Common myeloid progenitor, CD34-positive (primary cell): ENCODE results near the gene IQCE.

ENCODE experiments used
- CTCF ChIA-PET: fragments of 350-600 bp; sonication (Branson Sonifier 250); formaldehyde crosslinking; loops from one replicate; lab custom pipeline; 2021; ENCODE audit warnings: antibody characterized with exemption; lab: Charles Lee
- POLR2A ChIA-PET: fragments of 350-600 bp; sonication (Branson Sonifier 250); formaldehyde crosslinking; loops from one replicate; lab custom pipeline; 2021; ENCODE audit warnings: antibody characterized with exemption; lab: Charles Lee
- DNase-seq, 3 donors: peaks; one replicate each; pipeline versions ENCODE4 v3.0.0 to v3.0.0-alpha.2; 2013
- H3K27ac ChIP-seq, 2 experiments: 1 replicate in 1 of 2; 2 replicates in 1 of 2; pipeline ENCODE4 v1.7.0; 2013; ENCODE audit warnings: inconsistent platforms in 2 of 2, low read length in 2 of 2, mild to moderate bottlenecking in 2 of 2, low read depth in 1 of 2, moderate library complexity in 1 of 2; ENCODE audit not compliant: severe bottlenecking in 2 of 2, insufficient read depth in 1 of 2, poor library complexity in 1 of 2
- H3K27me3 ChIP-seq, 5 experiments: replicated peaks in 2 of 5; 1 replicate in 3 of 5; 2 replicates in 2 of 5; pipeline versions ENCODE4 v1.6.1 to v1.7.0; 2013; ENCODE audit warnings: low read length in 4 of 5, mild to moderate bottlenecking in 2 of 5, moderate library complexity in 2 of 5, inconsistent platforms in 1 of 5; ENCODE audit not compliant: insufficient read depth in 5 of 5, control insufficient read depth in 4 of 5
- H3K36me3 ChIP-seq, 4 experiments: 1 replicate in 2 of 4; 2 replicates in 2 of 4; pipeline versions ENCODE4 v1.6.1 to v1.7.0; 2013; ENCODE audit warnings: low read length in 3 of 4, control low read depth in 1 of 4, mild to moderate bottlenecking in 1 of 4; ENCODE audit not compliant: control insufficient read depth in 4 of 4, insufficient read depth in 4 of 4
- H3K4me1 ChIP-seq, 4 experiments: 1 replicate in 3 of 4; 2 replicates in 1 of 4; pipeline versions ENCODE4 v1.6.1 to v1.7.1; 2013; ENCODE audit warnings: low read length in 3 of 4, mild to moderate bottlenecking in 3 of 4, control low read depth in 1 of 4, inconsistent platforms in 1 of 4, moderate library complexity in 1 of 4; ENCODE audit not compliant: control insufficient read depth in 4 of 4, insufficient read depth in 4 of 4; ENCODE audit errors: control extremely low read depth in 1 of 4
- H3K4me3 ChIP-seq, 7 experiments: 1 replicate in 4 of 7; 2 replicates in 3 of 7; pipeline versions ENCODE4 v1.5.1 to v1.7.0; 2013; ENCODE audit warnings: mild to moderate bottlenecking in 7 of 7, low read length in 6 of 7, moderate library complexity in 6 of 7, inconsistent platforms in 2 of 7, low read depth in 2 of 7, control low read depth in 1 of 7; ENCODE audit not compliant: insufficient read depth in 4 of 7, control insufficient read depth in 1 of 7; ENCODE audit errors: extremely low read depth in 1 of 7
- H3K9me3 ChIP-seq, 5 experiments: 1 replicate in 4 of 5; 2 replicates in 1 of 5; pipeline versions ENCODE4 v1.6.1 to v1.7.1; 2013; ENCODE audit warnings: low read length in 4 of 5, mild to moderate bottlenecking in 2 of 5, inconsistent platforms in 1 of 5, low read depth in 1 of 5, moderate library complexity in 1 of 5; ENCODE audit not compliant: control insufficient read depth in 4 of 5, insufficient read depth in 2 of 5; ENCODE audit errors: control extremely low read depth in 1 of 5
- WGBS: methylation state at CpG from one replicate; pipeline ENCODE4 v1.1.5; 2013; ENCODE audit not compliant: insufficient coverage; 5-methylcytosine and 5-hydroxymethylcytosine counted together

The IQCE gene

GRCh38 chr7:2575046-2575732, 16.4 kb downstream of the IQCE start:
- Histone ChIP-seq H3K27ac (no peak overlapping the region), H3K9me3 (no peaks in the 10 kb centered on the region), H3K27me3 (no peaks in the 10 kb centered on the region), H3K4me3 (no peak overlapping the region), H3K4me1 (peaks cover 0 to 5% (median 2%) of the 10 kb centered on the region in 4 experiments), H3K36me3 (peaks cover 0 to 16% (median 6%) of the 10 kb centered on the region in 4 experiments)
- DNase-seq: no peak
- ChIA-PET POLR2A (no interaction called here), CTCF (interaction anchor here (0.9 to 1.8 kb wide), 5 partner anchors 9 to 124 kb away, joined by 3 to 7 read pairs (median 4); no protein-coding TSS in a partner anchor)
- 93% methylated on average over 16 of the region's 21 CpGs for WGBS

- no peaks in the 10 kb centered on the region for H3K27me3 ChIP-seq
- no peak overlapping the region for H3K27ac ChIP-seq
- no peak for DNase-seq
- 94% methylated on average over 11 of the region's 21 CpGs for WGBS
- H3K9me3 ChIP-seq: no peaks in the 10 kb centered on the region
- peaks cover 0 to 16% (median 6%) of the 10 kb centered on the region in 4 experiments for H3K36me3 ChIP-seq
- peaks cover 0 to 5% (median 2%) of the 10 kb centered on the region in 4 experiments for H3K4me1 ChIP-seq
- H3K4me3 ChIP-seq: no peak overlapping the region
- ChIA-PET CTCF (interaction anchor here (0.9 to 1.7 kb wide), 2 partner anchors 33 to 125 kb away, joined by 3 to 4 read pairs; no protein-coding TSS in a partner anchor), POLR2A (interaction anchor here (0.7 kb wide), 1 partner anchor 78 kb away, joined by 11 read pairs; no protein-coding TSS in a partner anchor)
Observed at GRCh38 chr7:2575733-2576340, 17.1 kb downstream of the IQCE start.

DNA sequence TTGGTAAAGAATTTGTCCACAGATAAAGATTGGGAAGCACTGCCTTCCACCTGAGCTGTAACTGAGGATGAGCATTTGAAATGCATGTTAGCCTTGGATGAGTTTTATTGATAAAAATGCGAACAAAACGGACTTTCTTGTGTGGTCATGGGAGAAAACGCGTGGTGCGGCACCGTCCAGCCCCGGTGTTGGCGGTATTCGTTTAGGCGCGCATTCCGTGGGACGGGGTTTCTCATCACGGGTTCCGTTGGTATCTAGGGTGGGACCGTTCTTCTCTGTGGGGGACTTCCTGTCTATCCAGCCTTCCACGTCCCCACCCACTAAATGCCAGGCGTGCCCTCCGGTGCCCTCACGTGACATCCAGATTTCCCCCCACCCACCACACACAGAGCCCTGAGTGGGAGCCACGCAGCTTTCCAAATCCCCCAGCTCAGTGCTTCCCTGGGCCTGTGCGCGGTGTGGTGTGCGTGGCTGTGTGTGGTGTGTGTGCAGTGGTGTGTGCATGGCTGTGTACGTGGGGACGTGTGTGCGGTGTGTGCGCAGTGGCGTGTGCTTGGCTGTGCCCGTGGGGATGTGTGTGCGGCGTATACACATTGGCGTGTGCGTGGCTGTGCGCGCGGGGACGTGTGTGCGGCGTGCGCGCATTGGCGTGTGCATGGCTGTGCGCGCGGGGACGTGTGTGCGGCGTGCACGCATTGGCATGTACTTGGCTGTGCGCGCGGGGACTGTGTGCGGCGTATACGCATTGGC, 18.1 kb downstream of the IQCE start:
- CTCF ChIA-PET: no interaction called here

DNA sequence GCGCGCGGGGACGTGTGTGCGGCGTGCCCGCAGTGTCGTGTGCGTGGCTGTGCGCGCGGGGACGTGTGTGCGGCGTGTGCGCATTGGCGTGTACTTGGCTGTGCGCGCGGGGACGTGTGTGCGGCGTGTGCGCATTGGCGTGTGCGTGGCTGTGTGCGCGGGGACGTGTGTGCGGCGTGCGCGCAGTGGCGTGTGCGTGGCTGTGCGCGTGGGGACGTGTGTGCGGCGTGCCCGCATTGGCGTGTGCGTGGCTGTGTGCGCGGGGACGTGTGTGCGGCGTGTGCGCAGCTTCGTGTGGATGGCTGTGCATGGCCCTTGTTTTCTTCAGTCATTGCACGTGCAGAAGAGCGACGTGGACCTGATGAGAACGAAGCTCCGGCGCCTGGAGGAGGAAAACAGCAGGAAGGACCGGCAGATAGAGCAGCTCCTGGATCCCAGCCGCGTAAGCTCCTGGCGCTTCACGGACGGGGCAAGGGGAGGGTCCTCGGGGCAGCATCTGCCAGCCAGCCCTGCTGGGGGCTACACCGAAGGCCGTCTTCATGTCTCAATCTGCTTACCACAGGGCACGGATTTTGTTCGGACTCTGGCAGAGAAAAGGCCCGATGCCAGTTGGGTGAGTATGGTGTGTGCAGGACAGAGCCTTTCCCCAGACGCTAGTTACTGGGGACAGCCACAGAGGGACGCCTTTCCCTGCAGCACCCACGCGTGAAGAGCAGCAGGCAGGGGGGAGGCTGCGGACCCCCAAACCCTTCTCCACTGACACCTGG, 19.3 kb downstream of the IQCE start:
- H3K27me3 ChIP-seq: no peaks in the 10 kb centered on the region

More for the DNA sequence above, 18.1 kb downstream of the IQCE start:
- Histone ChIP-seq H3K27ac (no peak overlapping the region), H3K36me3 (peaks cover 0 to 16% (median 4%) of the 10 kb centered on the region in 4 experiments), H3K4me3 (no peak overlapping the region), H3K27me3 (no peaks in the 10 kb centered on the region), H3K4me1 (peaks cover 0 to 5% (median 2%) of the 10 kb centered on the region in 4 experiments), H3K9me3 (no peaks in the 10 kb centered on the region)
- DNase-seq: no peak
- POLR2A ChIA-PET: no interaction called here
- WGBS: 97% methylated on average over 52 of the region's 56 CpGs

GRCh38 chr7:2580636-2581035, 21.9 kb downstream of the IQCE start:
- Histone ChIP-seq H3K27me3 (no peaks in the 10 kb centered on the region), H3K4me1 (peaks cover 0 to 3% (median under 1%) of the 10 kb centered on the region in 4 experiments), H3K27ac (no peak overlapping the region), H3K36me3 (peaks cover 2 to 13% (median 5%) of the 10 kb centered on the region in 4 experiments), H3K4me3 (no peak overlapping the region), H3K9me3 (no peaks in the 10 kb centered on the region)
- DNase-seq: no peak
- POLR2A ChIA-PET: no interaction called here
- CTCF ChIA-PET: no interaction called here
- WGBS: 96% methylated on average over 10 of the region's 11 CpGs

More for the DNA sequence above, 19.3 kb downstream of the IQCE start:
- DNase-seq: no peak
- Histone ChIP-seq H3K36me3 (peaks cover 0 to 12% (median 3%) of the 10 kb centered on the region in 4 experiments), H3K4me1 (peaks cover 0 to 5% (median 2%) of the 10 kb centered on the region in 4 experiments), H3K4me3 (no peak overlapping the region), H3K27ac (no peak overlapping the region), H3K9me3 (no peaks in the 10 kb centered on the region)
- ChIA-PET POLR2A (interaction anchor here (0.7 kb wide), 1 partner anchor 26 kb away, joined by 3 read pairs; no protein-coding TSS in a partner anchor), CTCF (no interaction called here)
- 98% methylated on average over 68 of the region's 73 CpGs for WGBS

DNA sequence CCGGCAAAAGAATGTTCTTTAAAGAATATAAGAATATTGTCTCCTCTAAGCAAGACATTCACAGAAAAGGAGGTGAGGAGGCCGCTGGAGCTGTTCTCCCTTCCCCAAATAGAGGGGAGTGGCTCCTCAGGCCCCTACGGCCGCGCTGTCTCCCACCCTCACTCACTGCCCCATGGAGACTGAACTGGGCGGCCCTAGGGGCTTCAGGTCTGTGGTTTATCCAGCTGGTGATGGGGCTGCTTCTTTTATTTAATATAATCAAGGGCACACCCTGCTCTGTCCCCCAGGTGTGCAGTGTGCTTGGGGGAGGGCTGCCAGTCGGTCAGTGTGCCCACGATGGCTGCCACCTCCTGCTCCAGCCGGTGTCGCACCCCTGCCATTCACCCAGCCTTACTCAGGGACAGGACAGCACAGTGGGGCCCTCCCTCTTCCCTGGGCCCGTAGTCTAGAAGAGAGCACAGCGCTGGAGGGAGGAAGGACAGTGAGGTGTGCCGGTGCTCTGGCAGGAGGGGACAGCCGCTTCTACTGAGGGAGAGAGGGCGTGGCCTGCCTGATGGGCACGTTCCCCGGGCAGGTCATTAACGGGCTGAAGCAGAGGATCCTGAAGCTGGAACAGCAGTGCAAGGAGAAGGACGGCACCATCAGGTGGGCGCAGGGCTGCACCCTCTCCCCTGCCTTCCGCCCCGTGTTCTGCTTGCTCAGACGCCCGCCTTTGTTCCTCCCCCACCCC, 23.4 kb downstream of the IQCE start:
- no peaks in the 10 kb centered on the region for H3K27me3 ChIP-seq
- peaks cover 3 to 17% (median 8%) of the 10 kb centered on the region in 4 experiments for H3K36me3 ChIP-seq
- ChIA-PET POLR2A (no interaction called here), CTCF (no interaction called here)
- no peak for DNase-seq
- no peaks in the 10 kb centered on the region for H3K4me1 ChIP-seq
- H3K9me3 ChIP-seq: no peaks in the 10 kb centered on the region
- no peak overlapping the region for H3K4me3 ChIP-seq
- no peak overlapping the region for H3K27ac ChIP-seq
- 96% methylated on average over 19 of the region's 24 CpGs for WGBS
